ENCODE data around the gene ADAM33. TPM values are rescaled to one million over a fixed set of nuclear protein-coding genes. Genes with fewer than 3 reads are reported as not detected.

Gene ADAM33, protein sequence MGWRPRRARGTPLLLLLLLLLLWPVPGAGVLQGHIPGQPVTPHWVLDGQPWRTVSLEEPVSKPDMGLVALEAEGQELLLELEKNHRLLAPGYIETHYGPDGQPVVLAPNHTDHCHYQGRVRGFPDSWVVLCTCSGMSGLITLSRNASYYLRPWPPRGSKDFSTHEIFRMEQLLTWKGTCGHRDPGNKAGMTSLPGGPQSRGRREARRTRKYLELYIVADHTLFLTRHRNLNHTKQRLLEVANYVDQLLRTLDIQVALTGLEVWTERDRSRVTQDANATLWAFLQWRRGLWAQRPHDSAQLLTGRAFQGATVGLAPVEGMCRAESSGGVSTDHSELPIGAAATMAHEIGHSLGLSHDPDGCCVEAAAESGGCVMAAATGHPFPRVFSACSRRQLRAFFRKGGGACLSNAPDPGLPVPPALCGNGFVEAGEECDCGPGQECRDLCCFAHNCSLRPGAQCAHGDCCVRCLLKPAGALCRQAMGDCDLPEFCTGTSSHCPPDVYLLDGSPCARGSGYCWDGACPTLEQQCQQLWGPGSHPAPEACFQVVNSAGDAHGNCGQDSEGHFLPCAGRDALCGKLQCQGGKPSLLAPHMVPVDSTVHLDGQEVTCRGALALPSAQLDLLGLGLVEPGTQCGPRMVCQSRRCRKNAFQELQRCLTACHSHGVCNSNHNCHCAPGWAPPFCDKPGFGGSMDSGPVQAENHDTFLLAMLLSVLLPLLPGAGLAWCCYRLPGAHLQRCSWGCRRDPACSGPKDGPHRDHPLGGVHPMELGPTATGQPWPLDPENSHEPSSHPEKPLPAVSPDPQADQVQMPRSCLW
- total RNA-seq (2014; rRNA removed; shearing (Covaris generic)), result not detected in 2 replicates

DNA sequence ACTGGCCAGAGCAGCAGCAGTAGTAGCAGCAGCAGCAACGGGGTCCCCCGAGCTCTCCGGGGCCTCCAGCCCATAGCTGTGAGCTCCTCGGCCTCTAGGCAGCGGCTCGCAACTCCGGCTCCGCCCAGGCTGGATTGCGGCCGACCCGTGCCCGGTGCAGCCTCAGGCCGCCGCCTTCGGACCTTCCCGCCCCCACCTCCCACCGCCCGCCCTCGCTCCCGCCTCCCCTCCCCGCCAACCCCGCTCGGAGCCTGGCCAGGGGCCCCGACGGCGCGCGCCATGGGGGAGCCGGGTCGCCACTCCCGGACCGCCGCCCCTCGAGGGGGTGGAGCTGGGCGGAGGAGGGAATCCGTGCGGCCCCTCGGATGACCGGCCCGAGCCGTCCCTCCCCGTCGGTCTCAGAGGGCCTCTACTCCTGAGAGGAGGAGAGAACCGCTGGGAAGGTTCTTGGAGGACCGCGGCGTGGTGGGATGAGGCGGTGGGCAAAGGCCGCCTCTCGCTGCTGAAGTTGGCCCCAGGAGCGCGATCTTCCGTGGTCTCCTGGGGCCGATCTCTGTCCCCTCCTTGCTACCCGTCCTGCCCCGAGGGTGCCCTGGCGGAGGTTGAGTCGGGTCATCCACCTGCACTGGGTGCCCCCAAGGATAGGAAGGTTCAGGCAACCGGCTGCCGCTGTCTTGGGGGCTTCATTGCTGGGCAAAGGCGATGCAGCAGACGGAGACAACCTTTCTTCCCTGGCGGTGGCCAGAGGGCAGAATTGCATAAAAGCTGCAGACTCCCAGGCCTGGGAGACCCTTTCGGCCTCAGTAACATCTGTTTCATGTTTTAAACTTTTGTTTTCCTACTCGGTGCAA lies at the start of gene ADAM33:
TSS of gene ADAM33 (minus strand) at position 80 of the 851 bp plus-strand sequence. CDS start at position 74, 6 bp downstream.
- DNase-seq (ENCODE audit: low spot score), result no peak

DNA sequence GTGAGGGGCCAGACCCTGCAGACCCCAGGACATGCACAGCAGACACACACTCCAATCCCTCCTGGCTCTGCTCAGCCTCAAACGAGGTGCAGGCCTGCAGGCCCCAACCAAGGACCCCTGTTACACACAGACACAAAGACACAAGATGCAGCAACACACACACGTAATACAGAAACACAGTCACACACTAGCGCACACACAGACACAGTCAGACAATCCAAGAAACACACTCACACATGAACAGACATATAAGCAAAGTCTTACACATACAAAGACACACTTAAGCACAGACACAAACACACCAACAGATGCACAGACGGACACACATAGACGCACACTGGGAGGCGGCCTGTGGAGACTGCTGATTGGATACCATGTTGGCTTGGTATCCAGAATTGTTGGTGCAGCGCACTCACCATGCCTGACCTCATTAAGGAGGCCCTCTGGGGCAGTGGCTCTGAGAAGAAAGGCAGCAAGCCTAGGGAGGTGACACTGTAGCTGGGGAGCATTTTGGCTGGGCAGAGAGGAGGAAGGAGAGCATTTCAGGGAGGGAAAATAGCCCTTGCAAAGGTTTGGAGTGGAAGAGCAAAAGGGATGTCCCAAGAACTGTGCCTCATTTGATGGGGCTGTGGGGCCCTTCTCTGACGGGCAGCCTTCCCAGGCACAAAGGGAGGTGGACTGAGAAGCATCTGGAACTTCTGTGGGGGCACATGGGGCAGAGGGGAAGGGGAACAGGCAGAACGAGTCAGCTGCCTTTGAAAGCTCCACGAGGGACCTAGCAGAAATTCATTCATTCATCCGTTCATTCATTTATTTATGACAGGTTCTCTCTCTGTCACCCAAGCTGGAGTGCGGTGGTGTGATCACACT lies 49.2 kb upstream of the ADAM33 start:
- DNase-seq (ENCODE audit: low spot score), result no peak

DNA sequence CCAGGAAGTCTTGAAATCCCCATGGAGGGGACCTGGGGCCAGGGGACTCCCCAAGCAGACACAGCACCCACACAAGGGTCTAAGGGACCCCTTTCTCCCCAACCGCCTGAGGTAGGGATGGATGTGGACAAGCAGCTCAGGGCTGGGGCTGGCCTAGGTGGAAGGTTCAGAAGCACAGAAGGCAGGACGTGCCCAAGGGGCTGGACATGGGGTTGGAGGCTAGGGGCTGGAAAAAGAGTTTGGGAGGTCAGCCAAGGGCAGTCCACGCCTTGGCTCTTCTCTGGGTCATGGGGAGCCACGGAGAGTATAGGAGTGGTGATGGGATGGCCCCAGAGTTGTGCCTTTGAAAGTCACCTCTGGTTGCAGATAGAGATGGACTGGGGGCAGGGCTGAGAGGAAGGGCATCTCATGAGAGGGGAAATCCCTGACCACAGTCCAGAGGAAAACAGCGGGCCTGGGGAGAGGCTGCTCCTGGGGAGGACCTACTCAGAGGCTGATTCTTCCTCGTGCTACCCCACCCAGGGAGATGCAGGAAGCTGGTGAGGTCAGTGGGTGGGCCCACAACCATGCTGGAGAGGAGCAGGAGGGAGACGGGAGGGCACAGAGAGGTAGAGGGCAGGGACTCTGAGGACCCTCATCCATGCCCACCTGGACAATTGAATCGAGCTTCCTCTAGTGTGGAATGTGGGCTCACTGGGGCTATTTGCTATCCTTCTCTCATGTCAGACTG lies 48.2 kb upstream of the ADAM33 start:
- DNase-seq (ENCODE audit: low spot score), result peak; percentile 73

DNA sequence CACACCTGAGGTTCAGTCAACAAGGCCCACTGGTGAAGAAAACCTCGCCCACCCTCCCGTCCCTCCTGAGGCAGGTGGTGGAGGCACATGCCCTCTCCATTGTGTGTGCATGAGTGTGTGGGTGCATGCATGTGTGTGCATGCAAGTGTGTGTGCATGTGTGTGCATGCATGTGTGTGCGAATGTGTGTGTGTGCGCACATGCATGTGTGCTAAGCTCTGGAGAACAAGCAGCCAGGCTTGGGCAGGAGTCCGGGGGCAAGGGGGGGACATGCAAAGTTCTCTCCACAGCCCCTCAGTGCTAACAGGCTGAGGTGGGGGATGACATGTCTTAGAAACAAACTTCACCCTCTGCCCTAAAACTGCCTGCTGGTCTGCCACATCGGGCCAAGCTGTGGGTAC lies 47.6 kb upstream of the ADAM33 start:
- no peak for DNase-seq (ENCODE audit: low spot score)

DNA sequence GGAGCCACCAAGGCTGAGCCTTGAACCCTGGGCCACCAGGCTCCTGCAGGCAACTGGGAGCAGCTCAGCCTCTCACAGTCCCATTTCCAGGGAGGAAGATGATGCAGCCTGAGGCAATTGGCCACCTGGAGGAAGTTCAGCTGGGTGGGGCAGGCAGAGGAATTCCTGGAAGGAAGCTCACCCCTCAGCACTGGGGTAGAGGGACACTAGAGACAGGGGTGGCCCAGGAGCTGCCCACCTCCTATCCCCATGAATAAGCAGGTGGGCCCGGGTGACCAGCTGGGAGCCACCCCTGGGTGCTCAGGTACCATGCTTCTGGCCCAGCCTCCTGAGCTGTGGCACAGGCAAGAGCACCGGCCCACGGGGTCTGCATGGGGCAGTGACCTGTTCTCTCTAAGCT lies 47.1 kb upstream of the ADAM33 start:
- peak; percentile 28 for DNase-seq (ENCODE audit: low spot score)

DNA sequence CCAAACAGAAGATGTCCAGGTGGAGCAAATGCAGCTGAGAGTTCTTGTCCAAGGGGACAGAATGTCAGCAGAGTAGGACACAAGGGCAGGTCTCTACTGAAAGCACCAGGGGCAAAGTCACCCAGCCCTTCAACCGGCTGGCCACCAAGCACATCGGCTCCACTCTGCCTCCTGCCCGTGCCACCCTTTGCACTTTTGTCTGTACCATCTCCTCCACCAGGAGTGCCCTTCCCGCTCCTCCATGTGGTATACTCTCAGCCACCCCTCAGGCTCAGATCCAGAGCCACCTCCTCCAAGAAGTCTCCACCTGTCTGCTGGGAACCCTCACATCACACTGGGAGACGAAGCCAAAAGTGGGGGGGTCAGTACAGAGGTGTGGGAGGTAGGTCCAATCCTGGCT lies 46.5 kb upstream of the ADAM33 start:
- no peak for DNase-seq (ENCODE audit: low spot score)

DNA sequence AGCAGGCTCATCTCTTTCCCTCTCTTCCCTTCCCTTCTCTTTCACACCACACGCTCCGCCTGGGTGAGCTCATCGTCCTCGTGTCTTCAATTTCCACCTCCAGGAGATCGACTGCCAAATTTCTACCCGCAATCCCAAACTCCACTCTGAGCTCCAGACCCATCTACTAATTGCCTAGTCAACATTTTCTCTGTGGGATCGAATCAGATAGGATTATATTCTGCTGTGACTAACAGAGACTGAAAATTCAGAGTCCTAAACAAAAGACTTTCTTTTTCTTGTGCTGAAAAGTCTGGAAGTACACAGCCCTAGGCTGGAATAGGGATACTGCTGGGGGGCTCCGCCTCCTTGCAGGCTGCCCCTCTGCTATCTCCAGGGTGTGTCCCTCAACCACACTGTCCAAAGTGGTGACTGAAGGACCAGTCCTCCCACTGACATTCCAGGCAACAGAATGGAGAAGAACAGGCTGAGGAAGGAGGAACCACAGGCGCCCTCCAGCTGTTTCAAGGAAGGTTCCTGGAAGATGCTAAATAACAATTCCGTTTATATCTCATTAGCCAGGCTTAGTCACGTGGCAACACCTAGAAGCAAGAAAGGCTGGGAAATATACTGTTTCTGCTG lies 45.7 kb upstream of the ADAM33 start:
- peak; percentile 57 for DNase-seq (ENCODE audit: low spot score)

DNA sequence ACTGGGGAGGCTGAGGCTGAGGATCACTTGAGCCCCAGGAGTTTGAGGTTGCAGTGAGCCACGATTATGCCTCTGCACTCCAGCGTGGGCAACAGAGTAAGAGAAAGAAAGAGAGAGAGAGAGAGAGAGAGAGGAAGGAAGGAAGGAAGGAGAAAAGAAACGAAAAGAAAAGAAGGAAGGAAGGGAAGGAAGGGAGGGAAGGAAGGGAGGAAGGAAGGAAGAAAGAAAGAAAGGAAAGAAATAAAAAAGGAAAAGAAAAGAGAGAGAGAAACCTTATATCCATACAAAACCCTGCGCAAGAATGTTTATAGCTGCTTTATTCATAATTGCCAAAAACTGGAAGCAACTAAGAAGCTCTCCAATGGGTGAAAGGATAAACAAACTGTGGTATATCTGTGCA lies 42.5 kb upstream of the ADAM33 start:
- DNase-seq (ENCODE audit: low spot score), result no peak

DNA sequence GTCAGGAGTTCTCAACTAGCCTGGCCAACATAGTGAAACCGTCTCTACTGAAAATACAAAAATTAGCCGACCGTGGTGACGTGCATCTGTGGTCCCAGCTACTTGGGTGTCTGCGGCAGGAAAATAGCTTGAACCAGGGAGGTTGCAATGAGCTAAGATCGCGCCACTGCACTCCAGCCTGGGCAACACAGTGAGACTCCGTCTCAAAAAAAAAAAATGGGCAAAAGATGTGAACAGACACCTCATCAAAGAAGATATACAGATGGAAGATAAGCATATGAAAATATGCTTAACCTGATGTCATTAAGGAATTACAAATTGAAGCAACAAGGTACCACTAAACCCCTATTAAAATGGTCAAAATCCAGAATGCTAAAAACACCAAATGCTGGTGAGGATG lies 41.5 kb upstream of the ADAM33 start:
- DNase-seq (ENCODE audit: low spot score), result no peak

DNA sequence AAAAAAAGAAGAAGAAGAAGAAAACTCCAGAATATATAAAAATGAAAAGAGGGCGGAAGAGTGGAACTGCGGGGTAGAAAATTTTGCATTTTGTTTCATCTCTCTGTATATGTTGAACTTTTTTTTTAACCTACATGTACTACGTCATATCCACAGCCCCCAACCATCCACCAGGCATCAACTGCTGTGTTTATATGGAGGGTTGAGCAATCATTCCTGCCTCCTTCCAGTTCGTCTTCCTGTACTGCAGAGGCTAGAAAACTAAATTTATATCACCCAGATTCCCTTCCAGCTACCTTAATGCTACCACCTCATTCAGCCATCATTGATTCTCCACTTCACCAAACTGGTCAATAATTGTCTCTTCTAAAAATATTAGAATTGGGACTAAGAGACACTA lies 40.1 kb upstream of the ADAM33 start:
- DNase-seq (ENCODE audit: low spot score), result no peak

DNA sequence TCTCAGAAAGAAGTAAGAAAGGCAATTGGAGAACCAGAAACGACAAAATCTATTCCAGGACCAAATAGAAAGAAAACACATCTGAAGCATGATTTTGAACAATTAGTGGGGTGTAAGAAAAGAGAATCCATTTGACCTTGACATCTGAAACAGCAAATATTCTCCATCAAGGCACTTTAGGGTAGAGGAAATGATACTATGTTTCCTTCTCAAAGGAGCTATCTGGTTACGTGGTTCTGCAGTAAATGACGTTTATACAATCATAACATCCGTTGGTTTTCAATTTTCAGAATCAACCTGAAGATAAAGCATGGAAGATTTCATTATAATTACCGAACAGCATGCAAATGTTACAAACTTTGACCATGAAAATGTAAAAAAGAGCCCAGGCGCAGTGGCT lies 38.8 kb upstream of the ADAM33 start:
- DNase-seq (ENCODE audit: low spot score), result no peak

DNA sequence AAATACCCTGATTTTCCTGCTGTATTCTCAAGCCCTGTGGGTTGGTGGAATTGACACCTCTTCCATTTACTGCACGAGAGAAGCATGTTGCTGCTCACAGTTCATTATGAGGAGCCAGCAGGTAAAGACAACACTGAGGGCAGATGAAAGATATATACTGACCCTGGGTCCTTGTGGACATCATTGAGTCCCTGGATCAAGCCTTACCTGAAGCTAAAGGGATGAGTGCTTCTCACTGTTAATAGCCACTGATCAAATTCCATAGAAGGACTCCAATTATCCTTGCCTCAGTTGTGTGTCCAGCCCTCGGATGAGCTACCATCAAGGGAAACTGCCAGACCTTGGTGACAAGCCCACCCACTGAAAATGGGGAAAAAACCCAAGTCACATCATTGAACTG lies 38.3 kb upstream of the ADAM33 start:
- DNase-seq (ENCODE audit: low spot score), result no peak

DNA sequence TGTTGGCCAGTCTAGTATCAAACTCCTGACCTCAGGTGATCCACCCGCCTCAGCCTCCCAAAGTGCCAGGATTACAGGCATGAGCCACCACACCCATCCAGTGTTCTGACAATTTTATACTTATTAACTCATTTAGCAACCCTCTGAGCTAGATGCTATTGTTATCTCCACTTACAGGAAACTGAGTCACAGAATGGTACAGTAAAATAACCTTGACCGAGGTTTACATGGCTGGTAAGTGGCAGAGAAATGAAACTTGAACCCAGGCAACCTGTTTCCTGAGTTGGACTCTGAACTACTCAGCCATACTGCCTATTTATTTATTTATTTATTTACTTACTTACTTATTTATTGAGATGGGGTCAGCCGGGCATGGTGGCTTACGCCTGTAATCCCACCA lies 37.2 kb upstream of the ADAM33 start:
- no peak for DNase-seq (ENCODE audit: low spot score)

DNA sequence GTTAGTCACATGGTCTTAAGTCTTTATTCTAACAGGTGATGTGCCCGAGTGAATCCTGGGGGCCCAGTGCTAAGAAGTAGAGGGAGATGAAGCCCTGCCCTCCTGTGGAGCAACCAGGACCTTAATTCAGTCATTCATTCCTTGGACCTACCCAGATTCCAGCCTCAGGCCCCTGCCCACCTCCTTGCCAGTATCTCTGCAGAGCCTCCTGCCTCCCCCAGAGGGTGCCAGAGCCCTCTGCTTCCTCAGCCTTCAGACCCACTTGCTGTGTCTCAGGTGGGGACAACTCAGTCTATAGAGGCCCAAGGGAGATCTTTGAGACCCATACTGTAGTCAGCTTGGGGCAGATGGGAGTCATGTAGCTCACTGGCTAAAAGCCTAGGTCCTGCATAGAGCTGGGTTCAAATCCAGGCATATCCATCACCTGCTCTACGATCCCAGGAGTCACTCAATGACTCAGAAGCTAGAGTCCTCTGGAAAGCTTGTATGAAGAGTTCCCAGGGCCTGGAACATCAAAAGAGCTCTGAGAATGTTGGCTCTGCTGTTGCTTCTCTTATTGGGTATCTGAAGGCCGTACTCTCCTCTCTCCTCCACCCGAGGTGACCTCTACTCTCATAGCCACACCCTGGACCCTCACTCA lies 34.5 kb upstream of the ADAM33 start:
- peak; percentile 42 for DNase-seq (ENCODE audit: low spot score)

DNA sequence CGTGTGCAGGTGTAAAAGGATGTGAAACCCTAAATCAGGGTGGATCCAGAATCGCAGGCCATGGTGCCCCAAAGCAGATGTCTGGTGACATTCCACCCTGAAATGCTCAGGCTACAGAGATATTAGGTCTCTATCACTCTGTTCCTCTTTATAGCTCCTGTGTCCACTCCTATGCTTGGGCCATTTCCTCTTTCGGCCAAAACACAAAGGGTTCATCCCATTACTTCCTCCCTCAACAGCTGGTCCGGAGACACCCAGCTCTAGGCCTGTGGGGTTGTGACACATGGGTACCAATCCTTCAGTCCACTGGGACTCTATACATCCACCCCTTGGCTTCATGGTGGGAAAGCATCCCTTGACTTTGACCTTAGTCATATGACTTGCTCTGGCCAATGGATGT lies 32.3 kb upstream of the ADAM33 start:
- no peak for DNase-seq (ENCODE audit: low spot score)

DNA sequence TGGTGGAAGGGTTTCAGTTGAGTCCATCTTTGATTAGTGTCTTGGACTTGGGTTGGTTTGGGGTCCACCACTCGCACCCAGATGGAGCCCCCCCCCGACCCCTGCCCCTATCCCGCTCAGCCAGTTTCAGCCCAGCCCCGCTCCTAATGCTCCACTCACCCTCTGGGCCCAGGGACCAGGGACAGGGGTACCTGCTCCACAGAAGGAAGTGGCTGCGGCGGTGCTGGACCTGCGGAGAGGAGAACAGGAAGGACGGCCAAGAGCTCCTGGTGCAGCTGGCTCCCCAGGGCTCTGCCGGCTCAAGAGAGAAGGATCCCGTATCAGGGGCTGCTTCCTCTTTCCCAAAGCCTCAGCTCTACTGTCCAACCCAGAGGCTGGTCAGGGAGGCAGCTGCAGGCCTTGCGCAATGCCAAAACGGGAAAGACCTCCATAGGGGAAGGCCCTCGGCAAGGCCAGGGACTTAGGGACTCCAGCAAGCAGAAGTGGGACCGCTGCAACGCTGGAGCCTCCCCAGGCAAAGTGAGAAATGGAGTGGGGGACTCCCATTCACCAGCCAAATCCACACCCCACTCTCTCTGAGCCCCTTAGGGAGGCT lies 30.6 kb upstream of the ADAM33 start, which contains the start of gene SIGLEC1:
TSS of gene SIGLEC1 (minus strand) at position 322 of the 595 bp plus-strand sequence. CDS start 5,472 bp downstream, outside the sequence.
- no peak for DNase-seq (ENCODE audit: low spot score)

DNA sequence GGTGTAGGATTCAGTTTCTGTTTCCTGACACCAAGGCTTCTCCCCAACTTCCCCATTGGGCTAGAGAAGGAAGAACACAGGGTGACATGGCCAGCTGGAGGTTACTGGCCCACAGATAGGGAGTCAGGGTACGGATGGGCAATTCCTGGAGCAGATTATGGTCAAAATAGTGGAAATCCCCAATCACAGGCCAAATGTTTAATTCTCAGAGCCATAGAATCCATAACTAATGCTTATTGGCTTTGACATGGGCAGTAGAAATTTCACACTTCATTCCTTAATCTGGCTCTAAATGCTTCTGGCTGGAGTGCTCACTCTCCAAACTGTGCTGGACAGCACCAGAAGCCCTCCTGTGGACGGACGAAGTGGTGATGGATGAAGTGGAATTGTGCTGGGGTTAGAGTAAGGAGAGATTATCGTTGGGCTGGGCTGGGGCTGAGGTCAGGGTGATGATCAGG lies 29.7 kb upstream of the ADAM33 start:
- DNase-seq (ENCODE audit: low spot score), result no peak

DNA sequence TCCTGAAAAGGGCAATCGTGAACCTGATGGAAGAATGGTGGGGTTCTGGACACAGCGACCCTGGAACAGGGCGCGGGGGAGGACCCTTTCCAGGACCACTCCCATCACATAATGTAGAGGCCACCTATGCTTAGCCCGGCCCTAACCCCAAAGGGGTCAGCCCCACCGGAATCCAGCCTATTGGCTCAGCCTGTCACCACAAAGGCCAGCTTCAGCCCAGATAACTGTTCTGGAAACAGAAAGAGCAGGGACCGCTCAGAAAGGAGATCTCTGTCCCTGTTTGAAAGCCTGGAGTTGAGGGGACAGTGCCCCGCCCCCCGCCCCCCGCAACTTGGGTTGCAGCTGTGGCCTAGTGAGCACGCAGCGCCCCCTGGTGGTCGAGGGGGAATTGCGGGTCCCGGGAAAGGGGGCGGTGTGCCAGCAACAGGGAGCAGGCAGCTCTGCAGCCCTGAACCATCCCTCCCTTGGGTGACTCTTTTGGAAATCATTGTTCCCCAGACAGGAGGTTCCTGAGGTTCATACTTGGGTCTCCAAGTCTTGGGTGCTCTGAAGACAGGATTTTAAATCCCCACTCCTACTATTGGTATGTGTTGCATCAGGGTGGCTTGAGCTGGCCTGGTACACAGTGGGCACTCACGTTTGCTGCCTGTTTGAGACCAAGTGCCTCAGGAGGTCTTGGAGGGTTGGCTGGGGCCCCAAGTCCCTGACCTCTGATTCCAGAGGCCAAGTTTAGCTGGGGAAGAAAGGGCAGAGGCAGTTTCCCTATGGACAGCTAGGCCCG lies 29.1 kb upstream of the ADAM33 start:
- peak; percentile 48 for DNase-seq (ENCODE audit: low spot score)
